Neuronal stem cell (in vitro differentiated cells): Measurements from ENCODE around the gene CD36. TPM values are rescaled to one million over a fixed set of nuclear protein-coding genes. Genes with fewer than 3 reads are reported as not detected.

Experiments used
- DNase-seq: peaks from one replicate; pipeline ENCODE4 v3.0.0-alpha.2; 2013; ENCODE audit warnings: low spot score
- H2AFZ ChIP-seq: one replicate; pipeline ENCODE4 v1.6.1; 2013; ENCODE audit warnings: mild to moderate bottlenecking, low read length, inconsistent platforms
- H2AK5ac ChIP-seq: 2 replicates; pipeline ENCODE4 v1.6.1; 2013; ENCODE audit warnings: low read depth, mild to moderate bottlenecking, inconsistent platforms, low read length, moderate library complexity, mixed read lengths
- H2BK120ac ChIP-seq: 2 replicates; pipeline ENCODE4 v1.6.1; 2013; ENCODE audit warnings: low read depth, mild to moderate bottlenecking, inconsistent platforms, low read length, moderate library complexity, mixed read lengths
- H2BK12ac ChIP-seq: one replicate; pipeline ENCODE4 v1.6.1; 2013; ENCODE audit warnings: low read length, inconsistent platforms
- H2BK15ac ChIP-seq: 2 replicates; pipeline ENCODE4 v1.6.1; 2013; ENCODE audit warnings: mild to moderate bottlenecking, low read length, inconsistent platforms, mixed read lengths
- H2BK5ac ChIP-seq: one replicate; pipeline ENCODE4 v1.6.1; 2013; ENCODE audit warnings: inconsistent platforms, mild to moderate bottlenecking, low read length, moderate library complexity
- H3K14ac ChIP-seq: one replicate; pipeline ENCODE4 v1.6.1; 2013; ENCODE audit warnings: low read length, inconsistent platforms
- H3K18ac ChIP-seq: 2 replicates; pipeline ENCODE4 v1.6.1; 2013; ENCODE audit warnings: low read length, inconsistent platforms
- H3K23ac ChIP-seq: 2 replicates; pipeline ENCODE4 v1.6.1; 2013; ENCODE audit warnings: low read depth, mild to moderate bottlenecking, mixed read lengths, low read length, inconsistent platforms; ENCODE audit not compliant: poor library complexity
- H3K27ac ChIP-seq: replicated peaks from 3 replicates; pipeline ENCODE4 v1.5.1; 2013; ENCODE audit warnings: low read length, inconsistent platforms
- H3K27me3 ChIP-seq, 3 experiments: 2 replicates each; pipeline ENCODE4 v1.6.1; 2013; ENCODE audit warnings: low read length in 3 of 3, mild to moderate bottlenecking in 2 of 3, inconsistent platforms in 1 of 3, low read depth in 1 of 3, mixed read lengths in 1 of 3, moderate library complexity in 1 of 3; ENCODE audit not compliant: control insufficient read depth in 3 of 3, insufficient read depth in 3 of 3
- H3K36me3 ChIP-seq, 2 donors: replicated peaks in 1 of 2; 2 replicates each; pipeline ENCODE4 v1.6.1; 2013; ENCODE audit warnings: low read length in 2 of 2; ENCODE audit not compliant: control insufficient read depth in 2 of 2, insufficient read depth in 2 of 2
- H3K4ac ChIP-seq: 2 replicates; pipeline ENCODE4 v1.6.1; 2013; ENCODE audit warnings: inconsistent platforms, mild to moderate bottlenecking, low read length, moderate library complexity
- H3K4me1 ChIP-seq, 2 donors: 1 replicate in 1 of 2; 2 replicates in 1 of 2; pipeline ENCODE4 v1.6.1; 2013; ENCODE audit warnings: low read length in 2 of 2, low read depth in 1 of 2; ENCODE audit not compliant: control insufficient read depth in 2 of 2, insufficient read depth in 1 of 2
- H3K4me2 ChIP-seq: one replicate; pipeline ENCODE4 v1.6.1; 2013; ENCODE audit warnings: mild to moderate bottlenecking, low read length, inconsistent platforms; ENCODE audit not compliant: insufficient read depth, poor library complexity, severe bottlenecking
- H3K4me3 ChIP-seq, 2 donors: 2 replicates each; pipeline ENCODE4 v1.5.1; 2013; ENCODE audit warnings: low read length in 2 of 2, mild to moderate bottlenecking in 2 of 2, inconsistent platforms in 1 of 2, moderate library complexity in 1 of 2
- H3K79me1 ChIP-seq: one replicate; pipeline ENCODE4 v1.6.1; 2013; ENCODE audit warnings: low read depth, mild to moderate bottlenecking, inconsistent platforms, low read length, moderate library complexity
- H3K9ac ChIP-seq: one replicate; pipeline ENCODE4 v1.6.1; 2013; ENCODE audit warnings: mild to moderate bottlenecking, low read depth, low read length, inconsistent platforms; ENCODE audit not compliant: poor library complexity
- H3K9me3 ChIP-seq, 2 donors: replicated peaks in 1 of 2; 2 replicates each; pipeline versions ENCODE3 to v1.6.1; 2013; ENCODE audit warnings: low read length in 2 of 2, mild to moderate bottlenecking in 2 of 2, inconsistent platforms in 1 of 2, low read depth in 1 of 2, mixed read lengths in 1 of 2, moderate library complexity in 1 of 2; ENCODE audit not compliant: control insufficient read depth in 2 of 2, insufficient read depth in 1 of 2
- H4K8ac ChIP-seq: one replicate; pipeline ENCODE4 v1.6.1; 2013; ENCODE audit warnings: low read depth, mild to moderate bottlenecking, inconsistent platforms, low read length, moderate library complexity
- H4K91ac ChIP-seq: one replicate; pipeline ENCODE4 v1.6.1; 2013; ENCODE audit warnings: low read length, low read depth, mild to moderate bottlenecking, inconsistent platforms; ENCODE audit not compliant: poor library complexity
- WGBS, 2 donors: extraction: QIAGEN DNeasy Blood & Tissue Kit; methylation state at CpG; one replicate each; pipeline ENCODE4 v1.1.7; 2013; ENCODE audit warnings: missing lambda C conversion rate in 2 of 2, mixed read lengths in 1 of 2; ENCODE audit not compliant: insufficient read length in 2 of 2, insufficient replicate concordance in 1 of 2; ENCODE audit errors: extremely low coverage in 2 of 2; 5-methylcytosine and 5-hydroxymethylcytosine counted together
- small RNA-seq: library from polyadenylated mRNA; stranded (forward); fragments of <200 nt; extraction: miRNeasy Mini kit (QIAGEN cat#:217004); gene quantifications from one replicate; pipeline ENCODE3, GENCODE V24; 2013; ENCODE audit not compliant: insufficient read depth

The CD36 gene

DNA sequence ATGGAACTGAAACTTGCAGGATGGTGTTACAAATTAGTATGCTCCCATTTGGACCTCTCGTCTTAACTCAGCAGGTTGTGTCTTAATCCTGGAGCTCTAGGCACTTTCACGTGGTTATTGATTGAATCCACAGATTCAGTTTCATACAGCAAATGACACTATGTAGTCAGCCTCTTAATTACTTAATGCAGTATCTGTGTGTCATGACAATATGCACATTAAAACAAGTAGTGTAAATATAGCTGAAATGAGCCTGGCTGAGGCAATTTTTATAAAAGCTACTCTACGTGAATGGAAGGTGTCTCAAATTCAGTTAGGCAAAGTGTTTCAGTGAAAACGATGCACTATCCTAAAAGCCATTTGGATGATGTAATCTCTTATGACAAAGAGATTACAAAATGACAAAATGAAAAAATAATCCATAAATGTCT is 86.8 kb downstream of the CD36 start:
- no peak overlapping the region for H2BK120ac ChIP-seq
- H3K4ac ChIP-seq, result no peak overlapping the region
- no peaks in the 10 kb centered on the region for H3K9me3 ChIP-seq
- H2BK5ac ChIP-seq, result no peak overlapping the region
- no peaks in the 10 kb centered on the region for H3K36me3 ChIP-seq
- no peak overlapping the region for H3K18ac ChIP-seq
- no peak overlapping the region for H2AK5ac ChIP-seq
- H3K9ac ChIP-seq, result no peak overlapping the region
- peaks cover 12 to 24% of the 10 kb centered on the region in 2 donors for H3K4me1 ChIP-seq
- no peak overlapping the region for H2BK12ac ChIP-seq
- no peak overlapping the region for H4K8ac ChIP-seq
- no peak overlapping the region for H4K91ac ChIP-seq
- H3K79me1 ChIP-seq, result no peaks in the 10 kb centered on the region
- no peak overlapping the region for H3K14ac ChIP-seq
- no peak overlapping the region for H3K4me3 ChIP-seq
- H3K23ac ChIP-seq, result no peak overlapping the region
- H2BK15ac ChIP-seq, result no peak overlapping the region
- H3K27ac ChIP-seq, result no peak overlapping the region
- DNase-seq, result no peak
- no peak overlapping the region for H3K4me2 ChIP-seq
- no CpG with 5 or more reads among the region's 4 CpGs for WGBS, 2 donors
- no peak overlapping the region for H2AFZ ChIP-seq
- H3K27me3 ChIP-seq, result no peaks in the 10 kb centered on the region

Small RNAs within 50 kb of the gene (small RNA-seq; reads per million reads assigned to genes)
- not detected for gene AC073850.1
